Measurements from ENCODE around the gene LCN12. TPM values are rescaled to one million over a fixed set of nuclear protein-coding genes. Genes with fewer than 3 reads are reported as not detected.

Gene LCN12
- total RNA-seq, 2 donors from 2014 or later = 6.5 to 8.6 TPM

GRCh38 chr9:136978073-136978864 is 26.2 kb downstream of the LCN12 start:
- H3K9ac ChIP-seq (ENCODE audit: low read depth in 2 of 2, low read length in 2 of 2) = peak overlapping the region in 1 of 2 donors; percentile 35
- no peak for TF ChIP-seq CTCF (IDR thresholded peaks at IDR 0.05)
- intact Hi-C loops (cut with DNase I) = no loop called here

DNA sequence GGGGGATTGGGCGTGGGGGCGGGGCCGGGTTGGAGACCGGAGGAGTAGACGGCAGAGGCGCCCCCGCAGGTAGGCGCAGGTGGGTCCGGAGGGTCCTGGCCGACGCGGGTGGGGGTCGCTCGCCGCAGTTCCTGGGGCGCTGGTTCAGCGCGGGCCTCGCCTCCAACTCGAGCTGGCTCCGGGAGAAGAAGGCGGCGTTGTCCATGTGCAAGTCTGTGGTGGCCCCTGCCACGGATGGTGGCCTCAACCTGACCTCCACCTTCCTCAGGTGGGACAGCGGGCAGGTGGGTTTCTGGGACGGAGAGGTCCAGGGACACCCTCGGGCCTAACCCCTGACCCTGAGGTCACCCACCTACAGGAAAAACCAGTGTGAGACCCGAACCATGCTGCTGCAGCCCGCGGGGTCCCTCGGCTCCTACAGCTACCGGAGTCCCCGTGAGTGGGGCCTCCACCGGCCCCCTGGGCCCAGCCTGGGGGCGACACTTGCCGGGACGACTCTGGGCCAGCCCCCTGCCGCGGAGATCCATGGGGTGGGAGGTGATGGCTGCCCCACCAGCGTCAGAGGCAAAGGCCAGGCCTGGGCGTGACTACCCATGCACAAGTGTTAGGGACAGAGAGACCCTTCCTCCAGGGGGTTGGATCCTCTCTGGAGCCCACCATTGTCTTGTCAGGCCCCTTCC is 26.9 kb downstream of the LCN12 start:
- intact Hi-C loops (cut with DNase I) = no loop called here
- Histone ChIP-seq H3K4me3 (no peak overlapping the region), H3K36me3 (no peaks in the 10 kb centered on the region), H3K27me3 (peaks cover 3% of the 10 kb centered on the region), H3K9me3 (no peaks in the 10 kb centered on the region), H3K4me1 (peaks cover 4% of the 10 kb centered on the region), H3K27ac (no peak overlapping the region), H3K9ac (ENCODE audit: low read depth in 2 of 2, low read length in 2 of 2) (no peak overlapping the region)
- DNase-seq = no peak
- no peak for TF ChIP-seq CTCF (IDR thresholded peaks at IDR 0.05)

More at GRCh38 chr9:136978073-136978864, 26.2 kb downstream of the LCN12 start:
- no peaks in the 10 kb centered on the region for H3K36me3 ChIP-seq
- no peaks in the 10 kb centered on the region for H3K9me3 ChIP-seq
- peaks cover 4% of the 10 kb centered on the region for H3K4me1 ChIP-seq
- no peak overlapping the region for H3K27ac ChIP-seq
- peak; percentile 76 for DNase-seq
- H3K27me3 ChIP-seq = peaks cover under 1% of the 10 kb centered on the region
- H3K4me3 ChIP-seq = peak overlapping the region; percentile 43

GRCh38 chr9:136979769-136980587 is 27.9 kb downstream of the LCN12 start:
- H3K36me3 ChIP-seq = no peaks in the 10 kb centered on the region
- no peak overlapping the region for H3K9ac ChIP-seq (ENCODE audit: low read depth in 2 of 2, low read length in 2 of 2)
- peaks cover 11% of the 10 kb centered on the region for H3K27me3 ChIP-seq
- peaks cover 4% of the 10 kb centered on the region for H3K4me1 ChIP-seq
- H3K27ac ChIP-seq = no peak overlapping the region
- no peaks in the 10 kb centered on the region for H3K9me3 ChIP-seq
- no peak overlapping the region for H3K4me3 ChIP-seq
- intact Hi-C loops (cut with DNase I) = no loop called here
- no peak for DNase-seq
- no peak for TF ChIP-seq CTCF (IDR thresholded peaks at IDR 0.05)

- no peak overlapping the region for H3K27ac ChIP-seq
- TF ChIP-seq CTCF (IDR thresholded peaks at IDR 0.05) = no peak
- intact Hi-C loops (cut with DNase I) = no loop called here
Observed at GRCh38 chr9:136980669-136981478, 28.8 kb downstream of the LCN12 start.

More at GRCh38 chr9:136980669-136981478, 28.8 kb downstream of the LCN12 start:
- DNase-seq = no peak
- Histone ChIP-seq H3K9me3 (no peaks in the 10 kb centered on the region), H3K27me3 (peaks cover 20% of the 10 kb centered on the region), H3K4me1 (peaks cover 4% of the 10 kb centered on the region), H3K4me3 (no peak overlapping the region), H3K9ac (ENCODE audit: low read depth in 2 of 2, low read length in 2 of 2) (no peak overlapping the region), H3K36me3 (no peaks in the 10 kb centered on the region)

Data from colonic mucosa (tissue), 4 donors.